Endothelial cell of umbilical vein (primary cell): ENCODE measurements around the gene NPY2R.

Experiments used
- EZH2 ChIP-seq: IDR thresholded peaks from 2 replicates; pipeline ENCODE4 v1.6.1; 2012; ENCODE audit warnings: borderline replicate concordance, low read depth, mild to moderate bottlenecking, moderate library complexity, low read length, inconsistent platforms; ENCODE audit not compliant: severe bottlenecking
- FOS ChIP-seq: IDR thresholded peaks from 2 replicates; pipeline ENCODE4 v1.6.1; 2011; ENCODE audit warnings: mild to moderate bottlenecking, low read length, moderate library complexity, borderline replicate concordance; ENCODE audit not compliant: insufficient read depth
- JUN ChIP-seq: IDR thresholded peaks from 2 replicates; pipeline ENCODE4 v1.6.1; 2011; ENCODE audit warnings: borderline replicate concordance, low read depth; ENCODE audit not compliant: insufficient read length, insufficient read depth
- MYC ChIP-seq: IDR thresholded peaks from one replicate; pipeline ENCODE4 v1.6.1; 2011; ENCODE audit warnings: mild to moderate bottlenecking, low read depth, low read length
- POLR2A ChIP-seq: IDR thresholded peaks from 2 replicates; pipeline ENCODE4 v1.6.1; 2012; ENCODE audit warnings: low read depth, mild to moderate bottlenecking, control low read depth, low read length
- POLR2AphosphoS5 ChIP-seq: IDR thresholded peaks from 2 replicates; pipeline ENCODE4 v1.6.1; 2012; ENCODE audit warnings: low read depth, mild to moderate bottlenecking, control low read depth, low read length, moderate library complexity; ENCODE audit not compliant: insufficient read depth
- TF ChIP-seq, protein P1 (sequence below), 2 donors: IDR thresholded peaks; 1 replicate in 1 of 2; 2 replicates in 1 of 2; pipeline ENCODE4 v1.5.1; 2011; ENCODE audit warnings: low read length in 2 of 2, mild to moderate bottlenecking in 2 of 2, moderate library complexity in 2 of 2, control low read depth in 1 of 2, inconsistent platforms in 1 of 2, low read depth in 1 of 2; ENCODE audit not compliant: insufficient read depth in 1 of 2; ENCODE audit errors: extremely low read depth in 1 of 2
- TF ChIP-seq, protein P2 (sequence below): IDR thresholded peaks from 2 replicates; pipeline ENCODE4 v1.6.1; 2011; ENCODE audit not compliant: insufficient read depth, insufficient read length

DNA sequence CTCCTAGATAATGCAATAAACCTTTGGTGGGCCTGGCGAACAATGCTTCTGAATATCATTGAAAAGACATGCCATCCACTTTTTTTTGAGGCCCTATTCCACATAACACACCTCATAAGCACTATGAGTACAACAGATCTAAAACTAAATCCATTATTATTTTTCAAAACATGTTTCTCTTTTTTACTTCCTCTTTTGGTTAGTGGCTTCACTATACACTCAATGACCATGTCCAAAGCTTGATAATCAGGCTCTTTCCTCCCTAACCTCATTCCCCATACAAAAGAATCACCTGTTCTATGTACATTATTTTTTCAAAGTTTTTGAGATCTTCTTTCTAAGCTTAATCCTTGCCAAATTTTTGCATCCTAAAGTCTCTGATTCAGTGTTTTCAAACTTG lies 20.4 kb upstream of the NPY2R start:
- TF ChIP-seq EZH2: no peak
- TF ChIP-seq, protein P1, sequence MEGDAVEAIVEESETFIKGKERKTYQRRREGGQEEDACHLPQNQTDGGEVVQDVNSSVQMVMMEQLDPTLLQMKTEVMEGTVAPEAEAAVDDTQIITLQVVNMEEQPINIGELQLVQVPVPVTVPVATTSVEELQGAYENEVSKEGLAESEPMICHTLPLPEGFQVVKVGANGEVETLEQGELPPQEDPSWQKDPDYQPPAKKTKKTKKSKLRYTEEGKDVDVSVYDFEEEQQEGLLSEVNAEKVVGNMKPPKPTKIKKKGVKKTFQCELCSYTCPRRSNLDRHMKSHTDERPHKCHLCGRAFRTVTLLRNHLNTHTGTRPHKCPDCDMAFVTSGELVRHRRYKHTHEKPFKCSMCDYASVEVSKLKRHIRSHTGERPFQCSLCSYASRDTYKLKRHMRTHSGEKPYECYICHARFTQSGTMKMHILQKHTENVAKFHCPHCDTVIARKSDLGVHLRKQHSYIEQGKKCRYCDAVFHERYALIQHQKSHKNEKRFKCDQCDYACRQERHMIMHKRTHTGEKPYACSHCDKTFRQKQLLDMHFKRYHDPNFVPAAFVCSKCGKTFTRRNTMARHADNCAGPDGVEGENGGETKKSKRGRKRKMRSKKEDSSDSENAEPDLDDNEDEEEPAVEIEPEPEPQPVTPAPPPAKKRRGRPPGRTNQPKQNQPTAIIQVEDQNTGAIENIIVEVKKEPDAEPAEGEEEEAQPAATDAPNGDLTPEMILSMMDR (IDR thresholded peaks at IDR 0.05; ENCODE audit: extremely low read depth in 1 of 2, insufficient read depth in 1 of 2, low read depth in 1 of 2, low read length in 2 of 2): no peak
- no peak for TF ChIP-seq POLR2A
- no peak for TF ChIP-seq MYC
- TF ChIP-seq, protein P2, sequence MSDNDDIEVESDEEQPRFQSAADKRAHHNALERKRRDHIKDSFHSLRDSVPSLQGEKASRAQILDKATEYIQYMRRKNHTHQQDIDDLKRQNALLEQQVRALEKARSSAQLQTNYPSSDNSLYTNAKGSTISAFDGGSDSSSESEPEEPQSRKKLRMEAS: no peak
- no peak for TF ChIP-seq POLR2AphosphoS5
- TF ChIP-seq JUN: no peak
- TF ChIP-seq FOS: no peak
